Amniotic stem cell (primary cell): ENCODE data around the gene DPP3.

Experiments used
- DNase-seq: peaks from one replicate; lab custom pipeline; 2025; lab: John Stamatoyannopoulos, UW

Gene DPP3

DNA sequence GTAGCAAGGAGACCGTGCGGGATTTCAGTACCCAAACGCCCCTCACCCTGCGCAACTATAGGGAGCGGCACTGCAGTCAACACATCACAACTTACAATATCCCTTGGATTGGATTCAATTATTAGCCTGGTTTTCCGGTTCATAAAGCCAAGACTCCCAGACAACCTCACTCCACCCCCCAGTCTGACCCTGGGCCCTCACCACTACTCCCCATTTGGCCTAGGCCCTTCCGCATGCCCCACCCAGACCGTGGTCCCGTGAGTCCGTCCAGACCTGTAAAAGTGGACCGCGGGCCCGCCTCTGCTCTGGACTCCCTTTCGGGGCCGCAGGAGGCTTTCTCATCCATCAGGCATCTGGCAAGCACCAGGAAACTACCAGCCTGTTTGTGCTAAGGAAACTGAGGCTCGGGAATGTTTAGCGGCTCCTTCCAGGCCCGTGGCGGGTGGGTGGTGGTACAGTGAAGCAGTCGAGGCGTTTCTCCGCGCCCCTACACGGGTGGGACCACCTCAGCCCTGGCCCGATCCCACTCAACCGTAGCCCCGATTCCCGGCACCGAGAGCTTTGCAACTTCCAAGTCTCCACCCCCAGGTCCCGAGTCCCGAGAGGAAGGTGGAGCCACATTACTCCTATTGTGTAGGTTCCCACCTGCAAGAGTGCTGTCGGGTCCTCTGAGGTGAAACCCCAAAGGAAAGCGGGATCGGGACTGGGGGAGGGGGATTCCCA lies 679 bp upstream of the DPP3 start:
- peak; percentile 60 for DNase-seq

DNA sequence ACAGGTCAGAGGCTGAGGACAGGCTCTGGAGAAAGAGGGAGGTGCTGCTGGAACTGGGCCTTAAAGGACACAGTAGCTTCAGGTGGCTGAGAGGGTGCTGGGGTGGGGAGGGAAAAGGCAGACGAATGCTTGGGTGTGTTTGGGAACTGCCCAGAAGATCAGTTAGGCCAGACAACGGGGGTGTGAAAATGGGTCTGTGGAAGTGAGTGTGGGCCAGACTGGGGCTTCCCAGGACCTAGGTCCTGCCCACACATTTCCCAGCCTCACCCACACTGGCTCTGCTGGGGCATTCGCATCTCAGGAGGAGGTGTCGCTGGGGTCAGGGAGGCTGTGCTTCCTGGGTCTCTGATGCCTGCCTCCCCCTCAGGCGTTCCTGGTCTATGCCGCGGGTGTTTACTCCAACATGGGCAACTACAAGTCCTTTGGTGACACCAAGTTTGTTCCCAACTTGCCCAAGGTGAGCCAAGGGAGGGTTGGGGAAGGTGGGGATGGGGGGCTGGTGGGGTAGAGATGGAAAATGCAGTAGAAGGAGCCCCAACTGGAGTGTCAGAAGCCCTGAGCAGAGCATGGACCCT lies 4.7 kb downstream of the DPP3 start:
- no peak for DNase-seq

DNA sequence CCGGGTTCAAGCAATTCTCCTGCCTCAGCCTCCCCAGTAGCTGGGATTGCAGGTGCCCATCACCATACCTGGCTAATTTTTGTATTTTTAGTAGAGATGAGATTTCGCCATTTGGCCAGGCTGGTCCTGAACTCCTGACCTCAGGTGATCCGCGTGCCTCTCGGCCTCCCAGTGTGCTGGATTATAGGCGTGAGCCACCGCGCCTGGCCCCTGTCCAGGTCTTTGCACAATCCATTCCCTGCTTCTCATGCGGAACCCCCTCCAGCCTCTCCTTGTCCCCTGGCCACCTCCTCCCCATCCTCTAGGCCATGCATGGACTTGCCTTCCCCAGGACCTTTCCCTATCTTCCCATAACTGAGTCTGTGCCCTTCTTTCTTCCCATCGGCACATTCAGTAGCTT lies 8.7 kb downstream of the DPP3 start:
- DNase-seq: no peak

DNA sequence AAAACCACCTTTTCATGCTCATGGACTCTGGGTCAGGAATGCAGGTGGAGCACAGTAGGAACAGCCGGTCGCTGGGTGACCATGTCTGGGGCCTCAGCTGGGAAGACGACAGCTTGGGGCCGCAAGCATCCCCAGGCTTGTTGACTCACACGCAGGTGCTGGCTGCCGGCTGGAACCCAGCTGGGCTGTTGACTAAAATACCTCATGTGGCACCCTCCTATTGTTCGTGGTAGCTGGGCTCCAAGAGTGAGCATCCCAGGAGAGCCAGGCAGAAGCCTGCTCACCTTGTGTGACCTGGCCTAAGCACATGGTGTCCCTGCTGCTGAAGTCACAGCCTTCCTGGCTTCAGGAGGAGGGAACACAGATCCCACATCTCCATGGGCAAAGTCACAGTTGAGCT lies 9.4 kb downstream of the DPP3 start:
- DNase-seq: no peak

DNA sequence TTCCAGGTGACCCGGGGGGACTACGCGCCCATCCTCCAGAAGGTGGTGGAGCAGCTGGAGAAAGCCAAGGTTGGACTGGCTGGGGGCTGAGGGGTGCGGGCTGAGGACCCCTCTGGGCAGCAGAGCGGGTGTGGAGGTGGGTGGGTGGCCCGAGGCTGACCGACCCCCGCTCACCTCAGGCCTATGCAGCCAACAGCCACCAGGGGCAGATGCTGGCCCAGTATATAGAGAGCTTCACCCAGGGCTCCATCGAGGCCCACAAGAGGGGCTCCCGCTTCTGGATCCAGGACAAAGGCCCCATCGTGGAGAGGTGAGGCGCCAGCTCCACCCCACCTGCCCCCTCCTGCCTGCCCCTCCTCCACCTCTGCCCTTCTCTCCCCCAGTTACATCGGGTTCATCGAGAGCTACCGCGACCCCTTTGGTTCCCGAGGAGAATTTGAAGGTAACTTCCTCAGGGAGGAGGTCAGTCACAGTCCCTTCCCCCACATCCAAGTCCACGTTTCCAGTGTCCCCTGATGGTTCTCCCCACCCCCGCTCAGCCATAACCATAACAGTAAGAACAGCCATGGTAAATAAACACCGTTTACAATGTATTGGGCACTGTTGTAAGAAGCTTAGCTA lies 11.2 kb downstream of the DPP3 start:
- DNase-seq: no peak

DNA sequence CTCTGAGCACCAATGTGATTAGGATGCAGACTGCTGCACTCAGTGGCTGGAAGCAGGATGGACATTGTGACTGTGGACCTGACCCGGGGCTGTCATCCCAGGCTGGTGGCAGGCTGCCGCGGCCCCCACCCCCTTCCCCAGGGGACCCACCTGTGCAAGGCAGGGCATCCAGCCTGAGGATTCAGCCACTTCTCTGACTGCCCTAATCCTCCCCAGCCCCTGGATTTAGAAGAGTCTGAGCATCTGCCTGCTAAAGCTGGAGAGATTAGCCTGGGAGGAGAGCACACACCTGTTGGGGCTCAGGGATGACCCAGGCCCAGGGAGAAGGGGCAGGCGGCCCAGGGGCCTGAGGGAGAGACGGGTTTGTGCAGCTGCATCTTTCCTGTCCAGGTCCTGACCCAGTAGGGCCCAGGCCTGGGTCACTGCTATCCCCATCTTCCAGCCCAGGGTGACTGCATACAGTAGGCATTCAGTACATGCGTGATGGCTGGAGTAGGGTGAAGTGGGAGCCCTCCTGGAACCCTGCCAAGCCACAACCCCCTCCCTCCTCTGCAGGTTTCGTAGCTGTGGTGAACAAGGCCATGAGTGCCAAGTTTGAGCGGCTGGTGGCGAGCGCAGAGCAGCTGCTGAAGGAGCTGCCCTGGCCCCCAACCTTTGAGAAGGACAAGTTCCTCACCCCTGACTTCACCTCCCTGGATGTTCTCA lies 12.1 kb downstream of the DPP3 start:
- DNase-seq: no peak

DNA sequence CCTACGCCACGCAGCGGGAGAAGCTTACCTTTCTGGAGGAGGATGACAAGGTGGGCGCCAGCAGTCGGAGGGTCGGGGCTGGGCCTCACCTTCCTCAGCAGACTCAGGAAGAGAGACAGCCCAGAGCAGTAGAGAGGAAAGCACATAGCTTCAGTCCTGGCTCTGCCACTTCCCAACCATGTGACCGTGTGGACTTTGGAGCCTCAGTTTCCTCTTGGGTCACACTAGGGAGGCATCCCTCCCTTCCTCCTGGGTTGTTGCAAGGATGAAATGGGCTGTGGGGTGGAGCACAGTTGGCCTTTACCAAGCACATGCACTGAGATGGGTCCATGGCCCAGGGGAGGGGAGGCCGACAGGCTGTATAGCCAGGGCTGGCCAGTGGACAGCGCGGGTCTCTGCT lies 12.9 kb downstream of the DPP3 start:
- no peak for DNase-seq

DNA sequence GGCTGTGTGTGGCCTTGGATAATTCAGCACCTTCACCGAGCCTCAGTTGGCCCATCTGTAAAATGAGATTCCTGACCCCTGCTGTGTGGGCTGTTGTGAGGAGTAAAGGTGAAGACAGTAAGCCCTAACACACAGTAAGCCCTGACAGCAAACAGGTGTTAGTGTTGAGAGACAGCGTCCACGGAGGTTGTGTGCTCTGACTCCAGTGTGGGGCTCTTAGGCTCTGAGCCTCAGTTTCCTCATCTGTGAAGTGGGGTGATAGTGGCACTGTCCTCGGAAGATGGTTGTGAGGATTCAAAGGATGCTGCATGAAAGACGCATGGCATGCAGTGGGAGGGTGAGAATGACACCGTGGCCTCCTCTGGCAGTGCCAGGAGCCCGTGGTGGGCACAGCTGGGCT lies 14.2 kb downstream of the DPP3 start:
- DNase-seq: no peak

DNA sequence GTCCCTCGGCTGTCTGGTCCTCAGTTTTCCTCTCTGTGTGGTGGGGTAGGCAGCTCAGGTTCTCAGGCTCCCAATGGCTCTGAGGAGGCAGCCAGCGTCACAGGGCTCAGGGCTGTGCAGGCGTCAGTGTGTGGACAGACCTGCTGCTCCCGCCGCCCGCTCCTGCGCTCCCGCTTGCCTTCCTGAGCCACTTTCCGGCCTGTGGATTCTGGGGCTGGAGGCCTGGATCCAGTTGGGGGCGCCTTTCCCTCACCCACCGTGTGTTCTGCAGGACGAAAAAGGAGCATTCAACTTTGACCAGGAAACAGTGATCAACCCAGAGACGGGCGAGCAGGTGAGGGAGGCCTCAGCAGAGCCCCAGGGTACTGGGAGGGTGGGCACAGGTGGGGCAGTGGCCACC lies 14.7 kb downstream of the DPP3 start:
- no peak for DNase-seq

DNA sequence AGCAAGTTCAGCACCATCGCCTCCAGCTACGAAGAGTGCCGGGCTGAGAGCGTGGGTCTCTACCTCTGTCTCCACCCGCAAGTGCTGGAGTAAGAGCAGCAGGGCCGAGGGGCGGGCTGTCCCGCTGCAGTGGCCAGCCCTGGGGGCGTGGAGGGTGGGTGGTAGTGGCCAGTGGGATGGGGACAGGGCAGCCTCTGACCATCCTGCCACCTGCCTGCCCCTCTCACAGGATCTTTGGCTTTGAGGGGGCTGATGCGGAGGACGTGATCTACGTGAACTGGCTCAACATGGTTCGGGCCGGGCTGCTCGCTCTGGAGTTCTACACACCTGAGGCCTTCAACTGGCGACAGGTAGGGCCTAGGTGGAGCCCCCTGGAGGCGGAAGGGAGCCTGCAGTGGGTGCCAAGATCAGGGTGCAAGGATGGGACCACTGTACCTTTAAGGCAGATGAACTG lies 15.2 kb downstream of the DPP3 start:
- DNase-seq: no peak

DNA sequence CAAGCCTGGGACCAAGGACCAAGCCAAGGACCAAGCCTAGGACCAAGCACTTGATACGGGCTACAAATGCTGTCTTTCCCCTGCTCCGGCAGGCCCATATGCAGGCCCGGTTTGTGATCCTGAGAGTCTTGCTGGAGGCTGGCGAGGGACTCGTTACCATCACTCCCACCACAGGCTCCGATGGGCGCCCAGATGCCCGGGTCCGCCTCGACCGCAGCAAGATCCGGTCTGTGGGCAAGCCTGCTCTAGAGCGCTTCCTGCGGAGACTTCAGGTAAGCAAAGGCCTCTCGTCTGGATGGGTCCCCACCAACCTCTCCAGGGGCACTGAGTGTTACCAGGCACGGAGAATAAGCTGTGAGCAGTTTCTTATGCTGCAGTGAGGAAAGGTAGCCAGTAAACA lies 17.0 kb downstream of the DPP3 start:
- no peak for DNase-seq

DNA sequence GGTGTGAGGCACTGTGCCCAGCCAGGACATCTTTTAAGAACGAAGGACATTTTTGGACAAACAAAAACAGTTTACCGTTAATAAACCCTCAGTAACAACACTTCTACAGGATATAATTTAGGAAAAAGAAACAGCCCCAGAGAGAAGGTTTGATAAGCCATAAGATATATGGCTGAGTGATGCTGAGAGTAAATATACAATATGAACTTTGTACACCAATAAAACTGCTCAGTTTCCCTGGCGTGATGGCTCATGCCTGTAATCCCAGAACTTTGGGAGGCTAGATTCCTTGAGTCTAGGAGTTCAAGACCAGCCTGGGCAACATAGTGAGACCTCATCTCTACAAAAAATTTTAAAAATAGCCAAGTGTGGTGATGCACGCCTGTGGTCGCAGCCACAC lies 18.3 kb downstream of the DPP3 start:
- DNase-seq: no peak

DNA sequence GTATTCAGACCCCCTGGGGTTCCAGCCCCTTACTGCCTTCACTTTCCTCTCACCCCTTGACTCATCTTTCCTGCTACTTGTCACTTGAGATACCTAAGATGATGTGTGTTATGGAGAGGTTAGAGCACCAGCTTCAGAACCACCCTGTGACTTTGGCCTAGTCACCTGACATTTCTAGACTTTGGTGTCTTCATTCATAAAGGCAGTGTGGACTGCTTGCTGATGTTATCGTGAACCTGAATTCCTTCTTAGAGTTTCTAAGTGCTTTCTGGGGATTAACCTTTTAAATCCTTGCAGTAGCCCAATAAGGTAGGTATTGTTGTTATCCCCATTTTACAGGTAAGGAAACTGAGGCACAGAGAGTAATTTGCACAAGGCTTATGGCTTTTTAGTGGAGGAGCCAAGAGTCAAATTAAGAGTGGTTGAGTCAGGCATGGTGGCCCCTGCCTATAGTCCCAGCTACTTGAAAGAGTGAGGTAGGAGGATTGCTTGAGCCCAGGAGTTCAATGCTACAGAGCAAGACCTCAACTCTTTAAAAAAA lies 25.1 kb downstream of the DPP3 start:
- no peak for DNase-seq

DNA sequence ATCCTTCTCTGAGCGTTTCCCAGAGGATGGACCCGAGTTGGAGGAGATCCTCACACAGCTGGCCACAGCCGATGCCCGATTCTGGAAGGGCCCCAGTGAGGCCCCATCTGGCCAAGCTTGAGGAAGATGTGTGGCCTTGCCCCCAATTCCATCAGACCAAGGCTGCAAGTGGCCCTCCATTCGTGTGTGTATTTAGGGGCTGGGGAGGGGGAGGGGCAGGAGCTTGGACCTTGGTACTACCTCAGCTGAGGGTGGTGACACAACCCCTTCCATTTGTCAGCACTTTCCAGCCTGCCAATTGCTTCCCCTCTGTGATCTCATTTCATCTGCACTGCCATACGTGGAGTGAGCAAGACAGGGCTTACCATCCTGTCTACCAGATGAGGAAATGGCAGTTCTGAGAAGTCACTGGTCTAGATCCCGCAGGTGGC lies 28.9 kb downstream of the DPP3 start:
- no peak for DNase-seq

DNA sequence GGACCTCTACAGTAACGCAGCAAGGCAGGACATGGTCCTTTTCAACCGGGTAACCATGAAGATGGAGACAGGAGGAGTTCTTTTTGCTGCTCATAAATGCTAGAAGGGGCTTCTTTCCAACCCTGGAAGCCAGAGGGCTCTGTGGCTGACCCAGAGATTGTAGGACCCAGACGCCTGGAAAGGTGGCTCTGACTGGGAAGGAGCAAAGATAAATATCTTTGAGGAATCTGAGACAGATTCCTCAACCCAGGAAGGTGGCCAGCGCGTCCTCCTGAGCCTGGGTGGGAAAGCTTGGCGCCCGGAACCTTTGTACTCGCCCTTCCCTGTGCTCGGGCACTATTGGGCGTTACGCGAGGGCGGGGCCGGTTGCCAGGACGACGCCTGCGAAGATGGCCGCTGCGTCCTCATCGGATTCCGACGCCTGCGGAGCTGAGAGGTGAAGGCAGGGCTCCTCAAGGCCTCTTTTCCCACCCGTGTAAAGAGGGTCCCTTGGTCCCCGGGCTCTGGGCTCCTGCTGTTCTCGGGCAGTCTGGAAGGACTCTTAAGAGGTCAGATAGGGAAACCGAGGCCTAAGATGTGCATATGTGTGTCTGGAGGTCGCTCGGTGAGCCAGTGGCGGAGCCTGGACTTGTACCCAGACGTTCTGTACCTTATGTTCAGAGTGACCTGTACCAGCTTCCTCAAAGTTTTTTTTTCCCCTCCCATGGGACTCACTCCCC lies 30.2 kb downstream of the DPP3 start, which contains the start of gene BBS1:
BBS1 (plus strand) TSS at position 365 of the 719 bp plus-strand sequence; CDS start at position 390, 25 bp downstream.
- DNase-seq: peak; percentile 12

DNA sequence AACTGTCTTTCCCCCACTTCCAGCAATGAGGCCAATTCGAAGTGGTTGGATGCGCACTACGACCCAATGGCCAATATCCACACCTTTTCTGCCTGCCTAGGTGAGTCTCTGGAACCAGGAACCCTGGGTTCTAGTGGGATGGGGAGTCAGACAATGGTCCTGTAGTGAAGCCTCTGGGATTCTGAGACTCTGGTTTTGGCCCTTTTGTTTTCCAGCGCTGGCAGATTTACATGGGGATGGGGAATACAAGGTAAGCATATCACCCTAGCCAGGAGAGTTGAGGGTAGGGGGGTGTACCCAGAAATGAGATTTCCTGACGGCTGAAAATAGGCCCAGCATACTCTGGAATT lies 30.7 kb downstream of the DPP3 start:
- no peak for DNase-seq

DNA sequence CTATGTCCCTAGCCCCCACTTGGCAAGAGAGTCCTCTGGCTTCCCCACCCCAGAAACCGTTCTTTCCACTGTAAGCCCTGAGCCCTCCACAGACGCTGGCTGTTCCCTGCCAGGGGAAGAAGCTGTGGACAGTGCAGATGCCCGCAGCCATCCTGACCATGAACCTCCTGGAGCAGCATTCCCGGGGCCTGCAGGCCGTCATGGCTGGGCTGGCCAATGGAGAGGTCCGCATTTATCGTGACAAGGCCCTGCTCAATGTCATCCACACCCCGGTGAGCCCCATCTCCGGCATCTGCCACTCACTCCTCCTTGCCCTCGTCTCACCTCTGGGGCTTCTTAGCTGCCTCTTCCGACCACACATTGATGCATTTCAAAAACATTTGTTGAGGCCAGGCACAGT lies 43.4 kb downstream of the DPP3 start:
- DNase-seq: no peak

DNA sequence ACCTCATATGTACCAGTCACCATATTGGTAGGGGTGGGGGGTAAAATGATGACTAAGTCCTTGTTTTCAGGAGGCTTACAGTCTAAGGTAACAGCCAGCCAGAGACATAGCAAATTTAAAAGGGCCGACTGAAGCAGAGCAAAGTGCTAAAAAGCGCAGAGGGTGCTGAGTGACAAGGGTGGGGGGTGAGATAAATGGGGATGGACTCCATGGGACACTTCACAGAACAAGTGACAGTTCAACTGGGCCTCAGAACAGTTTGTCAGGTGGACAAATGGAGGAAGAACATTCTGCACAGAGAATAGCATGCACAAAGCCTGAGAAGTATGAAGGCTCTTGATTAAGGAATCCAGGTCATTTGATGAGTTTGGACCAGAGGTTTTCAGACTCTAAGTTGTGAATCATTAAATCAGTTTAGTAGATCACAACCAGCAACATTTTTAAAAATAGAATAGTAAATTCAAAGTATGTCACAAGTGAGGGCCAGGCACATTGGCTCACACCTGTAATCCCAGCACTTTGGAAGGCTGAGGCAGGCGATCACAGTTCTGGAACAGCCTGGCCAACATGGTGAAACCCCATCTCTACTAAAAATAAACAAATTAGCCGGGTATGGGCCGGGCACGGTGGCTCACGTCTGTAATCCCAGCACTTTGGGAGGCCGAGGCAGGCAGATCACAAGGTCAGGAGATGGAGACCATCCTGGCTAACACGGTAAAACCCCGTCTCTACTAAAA lies 44.2 kb downstream of the DPP3 start:
- DNase-seq: no peak

DNA sequence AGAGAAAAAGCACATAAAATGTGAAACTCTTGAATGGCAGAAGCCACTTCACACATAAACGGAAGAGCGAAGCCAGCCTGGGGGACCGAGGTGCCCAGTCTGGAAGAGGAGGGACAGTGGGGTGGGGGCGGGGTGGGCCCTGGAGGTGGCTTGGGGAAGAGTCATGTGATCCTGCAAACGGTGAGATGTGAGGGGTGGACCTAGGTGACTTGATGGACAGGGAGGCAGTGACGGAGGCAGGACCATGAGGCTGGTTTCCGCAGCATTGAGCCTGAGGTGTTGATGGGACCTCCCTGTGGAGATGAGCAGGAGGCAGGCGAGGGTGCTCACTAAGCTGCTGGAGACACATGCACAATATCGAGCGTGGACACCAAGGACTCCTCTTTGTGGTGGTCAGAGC lies 48.8 kb downstream of the DPP3 start:
- DNase-seq: no peak

DNA sequence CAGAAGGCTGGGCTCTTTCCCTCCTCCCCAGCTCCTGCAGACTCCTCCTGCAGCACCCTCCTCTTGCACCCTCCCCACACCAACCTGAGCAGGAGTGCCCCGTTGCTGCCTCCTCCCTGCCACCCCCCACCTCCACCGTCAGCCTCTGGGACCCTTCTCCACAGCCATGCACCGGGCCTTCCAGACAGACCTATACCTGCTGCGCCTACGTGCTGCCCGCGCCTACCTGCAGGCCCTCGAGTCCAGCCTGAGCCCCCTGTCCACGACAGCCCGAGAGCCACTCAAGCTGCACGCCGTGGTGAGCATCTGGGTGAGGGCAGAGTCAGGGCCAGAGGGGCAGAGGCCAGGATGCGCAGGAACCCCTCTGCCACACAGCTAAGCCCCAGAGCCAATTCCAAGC lies 49.4 kb downstream of the DPP3 start:
- DNase-seq: no peak
